Naive thymus-derived CD8-positive, alpha-beta T cell (primary cell): ENCODE data around the gene SMPX. TPM values are rescaled to one million over a fixed set of nuclear protein-coding genes. Genes with fewer than 3 reads are reported as not detected.
"Not testable (repeated sequence)": the region's sequence is repeated elsewhere in the genome, so short reads cannot be mapped to it uniquely, and the experiment has no call there.

Source experiments
- ATAC-seq, 2 donors: fragments of 150-1000 bp; cut with Tn5 transposase in 1 of 2; sonication (Bioruptor Pico), chemical (Tn5 transposase) in 1 of 2; 1 replicate in 1 of 2; 2 replicates in 1 of 2; pipeline ENCODE4 v1.10.0; 2021; ENCODE audit warnings: mild to moderate bottlenecking in 2 of 2, moderate library complexity in 2 of 2
- POLR2A ChIA-PET: fragments of 350-600 bp; sonication (Branson Sonifier 250); formaldehyde crosslinking; loops from one replicate; lab custom pipeline; 2021; ENCODE audit warnings: antibody characterized with exemption; lab: Charles Lee
- DNase-seq, 10 donors: peaks; one replicate each; pipeline versions ENCODE4 v3.0.0 to v3.0.0-alpha.2; 2020 to 2022
- H3K27ac Mint-ChIP-seq, 10 donors: one replicate each; pipeline ENCODE4 v1.8.0; 2020 to 2022; ENCODE audit warnings: mild to moderate bottlenecking in 10 of 10, mixed read lengths in 10 of 10, moderate library complexity in 4 of 10, inconsistent platforms in 1 of 10
- H3K27me3 Mint-ChIP-seq, 5 donors: one replicate each; pipeline ENCODE4 v1.8.0; 2021 to 2022; ENCODE audit warnings: mixed read lengths in 5 of 5
- H3K36me3 Mint-ChIP-seq, 3 donors: one replicate each; pipeline ENCODE4 v1.8.0; 2020 to 2022; ENCODE audit warnings: mixed read lengths in 3 of 3, mild to moderate bottlenecking in 2 of 3, inconsistent platforms in 1 of 3
- H3K4me1 Mint-ChIP-seq, 4 donors: one replicate each; pipeline ENCODE4 v1.8.0; 2021 to 2022; ENCODE audit warnings: mixed read lengths in 4 of 4
- H3K4me3 Mint-ChIP-seq, 10 donors: one replicate each; pipeline ENCODE4 v1.8.0; 2020 to 2022; ENCODE audit warnings: mild to moderate bottlenecking in 10 of 10, mixed read lengths in 10 of 10, moderate library complexity in 6 of 10, inconsistent platforms in 1 of 10
- H3K9me3 Mint-ChIP-seq, 9 donors: one replicate each; pipeline ENCODE4 v1.8.0; 2020 to 2022; ENCODE audit warnings: mixed read lengths in 9 of 9, mild to moderate bottlenecking in 3 of 9, inconsistent platforms in 1 of 9, moderate library complexity in 1 of 9
- polyA plus RNA-seq, 3 donors: library from polyadenylated mRNA; unstranded; fragments of 300-500 nt; fragmentation: Illumina TruSeq; gene quantifications; one replicate each; pipeline ENCODE4 v1.2.3, GENCODE V29; 2021
- total RNA-seq, 8 experiments: library from RNA in 2 of 8; stranded (reverse) in 2 of 8; gene quantifications; one replicate each; pipeline ENCODE4 v1.2.3 and lab custom pipeline; 2021 to 2026

SMPX gene
- total RNA-seq: not detected
- not detected for polyA plus RNA-seq
- total RNA-seq (lab: John Stamatoyannopoulos, UW): 0 reads per million in 6 experiments

DNA sequence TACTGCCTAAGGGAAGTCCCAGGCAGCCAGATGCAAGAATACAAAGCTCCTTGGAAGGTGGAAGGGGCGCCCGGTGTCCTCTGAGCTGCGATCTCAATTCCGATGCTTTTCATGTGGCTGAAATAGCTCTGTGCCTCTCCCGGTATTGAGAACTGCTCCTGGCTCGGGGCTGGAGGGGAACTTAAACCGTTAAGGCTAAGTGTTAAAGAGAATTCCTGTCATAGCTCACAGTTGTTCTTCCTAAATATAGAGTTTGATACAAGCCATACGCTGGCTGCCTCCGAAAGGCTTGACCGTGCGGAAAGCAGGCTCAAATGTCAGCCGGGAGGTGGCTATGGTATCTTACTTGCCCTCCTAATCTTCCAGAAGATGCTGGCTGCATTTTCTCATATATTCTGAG, at the start of gene SMPX:
Gene SMPX, minus strand, starts transcription at position 157 of the 400 bp plus-strand sequence. CDS start 3,826 bp downstream, outside the sequence.
- DNase-seq: no peak
- no peaks in the 10 kb centered on the region for H3K4me1 Mint-ChIP-seq
- no peak within 1 kb of the TSS for H3K27ac Mint-ChIP-seq
- no peak within 1 kb of the TSS for H3K4me3 Mint-ChIP-seq
- no peaks in the 10 kb centered on the region for H3K27me3 Mint-ChIP-seq
- no peaks in the 10 kb centered on the region for H3K9me3 Mint-ChIP-seq
- no peak for ATAC-seq
- POLR2A ChIA-PET: no interaction called here
- peaks cover 0 to 5% (median 0%) of the 10 kb centered on the region in 3 donors for H3K36me3 Mint-ChIP-seq

DNA sequence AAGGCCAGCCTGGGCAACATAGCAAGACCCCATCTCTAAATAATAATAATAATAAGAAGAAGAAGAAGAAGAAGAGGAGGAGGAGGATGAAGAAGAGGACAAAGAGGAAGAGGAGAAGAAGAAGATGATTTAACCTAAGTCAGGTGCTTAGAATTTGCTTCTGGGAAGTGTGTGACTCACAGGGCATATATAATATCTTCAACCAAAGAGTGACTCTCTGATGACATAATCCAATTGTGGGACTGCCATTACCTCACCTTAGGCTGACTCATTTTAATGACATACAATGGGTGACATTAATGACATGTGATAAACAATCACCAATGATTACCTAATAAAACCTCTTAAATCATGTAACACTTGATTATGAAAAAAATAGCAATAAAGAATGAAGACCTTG, 48.8 kb upstream of the SMPX start:
- H3K27me3 Mint-ChIP-seq: no peaks in the 10 kb centered on the region
- ATAC-seq: no peak
- no peaks in the 10 kb centered on the region for H3K36me3 Mint-ChIP-seq
- H3K27ac Mint-ChIP-seq: no peak overlapping the region
- H3K4me1 Mint-ChIP-seq: no peaks in the 10 kb centered on the region
- DNase-seq: no peak
- no peak overlapping the region for H3K4me3 Mint-ChIP-seq
- H3K9me3 Mint-ChIP-seq: no peaks in the 10 kb centered on the region
- POLR2A ChIA-PET: no interaction called here

DNA sequence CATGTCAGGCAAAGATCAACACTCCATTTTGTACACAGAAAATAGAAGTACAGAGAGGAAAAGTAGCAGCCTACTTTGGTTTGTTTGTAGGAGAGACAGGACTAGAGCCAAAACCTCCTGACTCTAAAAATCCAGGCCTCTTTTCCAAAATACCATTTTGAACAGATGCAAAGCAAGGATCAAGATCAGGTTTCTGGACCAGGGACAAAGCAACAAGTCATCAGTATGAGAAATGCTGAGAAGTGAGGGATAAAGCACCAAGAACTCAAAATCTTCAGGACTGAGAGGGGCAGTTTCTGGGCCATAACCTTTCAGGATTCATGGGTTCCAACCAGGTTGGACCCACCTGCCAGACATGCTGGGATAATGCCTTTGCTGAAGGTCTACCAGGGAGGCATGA, 44.9 kb upstream of the SMPX start:
- peaks cover 0 to 2% (median 0%) of the 10 kb centered on the region in 3 donors for H3K36me3 Mint-ChIP-seq
- no peaks in the 10 kb centered on the region for H3K4me1 Mint-ChIP-seq
- H3K9me3 Mint-ChIP-seq: no peaks in the 10 kb centered on the region
- H3K27me3 Mint-ChIP-seq: peaks cover 0 to 1% (median 0%) of the 10 kb centered on the region in 5 donors
- H3K4me3 Mint-ChIP-seq: no peak overlapping the region
- ATAC-seq (no peak), DNase-seq (no peak)
- POLR2A ChIA-PET: no interaction called here
- no peak overlapping the region for H3K27ac Mint-ChIP-seq

DNA sequence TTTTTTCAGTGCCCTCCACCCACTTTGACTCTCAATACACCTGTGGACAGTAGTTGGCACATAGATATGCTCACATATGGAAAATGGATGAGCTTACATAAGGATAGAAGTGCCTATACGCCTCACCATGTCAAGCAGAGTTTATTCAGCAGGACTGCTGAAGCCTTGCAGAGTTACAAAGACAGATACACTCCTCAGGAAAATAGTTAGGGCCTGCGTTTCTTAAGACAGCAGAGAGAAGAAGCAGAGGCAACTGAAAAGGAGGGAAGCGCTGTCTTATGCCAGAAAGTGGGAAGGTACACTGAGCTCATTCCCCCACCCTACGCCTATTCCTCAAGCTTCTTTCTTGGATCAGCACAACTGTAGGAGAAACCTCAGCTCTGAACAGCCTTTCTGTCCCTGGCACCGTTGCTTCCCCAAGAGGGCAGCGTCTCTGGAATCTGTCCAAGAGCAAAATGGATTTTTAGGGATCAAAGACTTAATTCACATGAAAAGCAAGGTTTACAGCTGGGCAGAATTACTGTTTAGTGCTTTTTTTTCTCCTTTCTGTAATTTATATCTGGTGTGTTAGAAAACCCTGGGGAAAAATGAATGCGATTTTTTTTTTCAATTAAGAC, 44.2 kb upstream of the SMPX start:
- POLR2A ChIA-PET: no interaction called here
- DNase-seq: no peak
- no peak for ATAC-seq

DNA sequence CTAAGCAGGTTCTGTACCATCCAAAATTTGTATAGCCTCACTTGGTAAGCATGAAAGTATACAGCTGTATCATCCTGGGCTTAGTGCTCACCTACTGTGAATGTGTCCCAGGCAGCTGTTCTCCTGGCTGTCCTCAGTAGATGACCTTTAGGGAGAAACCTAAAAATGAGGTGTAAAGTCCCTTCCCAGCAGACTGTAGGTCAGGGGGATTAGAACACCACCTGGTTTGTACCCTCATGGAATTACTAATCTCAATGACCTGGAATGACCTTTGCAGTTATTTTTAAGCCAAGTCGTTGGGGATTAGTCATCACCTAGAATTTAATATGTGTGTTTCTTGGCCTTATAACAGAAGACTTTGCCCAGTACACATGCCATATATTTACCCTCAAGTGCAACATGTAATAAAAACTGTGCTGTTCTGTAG, 42.4 kb upstream of the SMPX start:
- POLR2A ChIA-PET: no interaction called here
- H3K9me3 Mint-ChIP-seq: peaks cover 0 to 2% (median 0%) of the 10 kb centered on the region in 9 donors
- DNase-seq (no peak), ATAC-seq (no peak)
- H3K27ac Mint-ChIP-seq: no peak overlapping the region
- H3K4me1 Mint-ChIP-seq: no peaks in the 10 kb centered on the region
- peaks cover 0 to 1% (median 0%) of the 10 kb centered on the region in 5 donors for H3K27me3 Mint-ChIP-seq
- peaks cover 0 to 2% (median 0%) of the 10 kb centered on the region in 3 donors for H3K36me3 Mint-ChIP-seq
- no peak overlapping the region for H3K4me3 Mint-ChIP-seq

More for the DNA sequence above, 44.2 kb upstream of the SMPX start:
- H3K4me1 Mint-ChIP-seq: no peaks in the 10 kb centered on the region
- no peak overlapping the region for H3K4me3 Mint-ChIP-seq
- no peak overlapping the region for H3K27ac Mint-ChIP-seq
- H3K9me3 Mint-ChIP-seq: no peaks in the 10 kb centered on the region
- peaks cover 0 to 1% (median 0%) of the 10 kb centered on the region in 5 donors for H3K27me3 Mint-ChIP-seq
- peaks cover 0 to 2% (median 0%) of the 10 kb centered on the region in 3 donors for H3K36me3 Mint-ChIP-seq

DNA sequence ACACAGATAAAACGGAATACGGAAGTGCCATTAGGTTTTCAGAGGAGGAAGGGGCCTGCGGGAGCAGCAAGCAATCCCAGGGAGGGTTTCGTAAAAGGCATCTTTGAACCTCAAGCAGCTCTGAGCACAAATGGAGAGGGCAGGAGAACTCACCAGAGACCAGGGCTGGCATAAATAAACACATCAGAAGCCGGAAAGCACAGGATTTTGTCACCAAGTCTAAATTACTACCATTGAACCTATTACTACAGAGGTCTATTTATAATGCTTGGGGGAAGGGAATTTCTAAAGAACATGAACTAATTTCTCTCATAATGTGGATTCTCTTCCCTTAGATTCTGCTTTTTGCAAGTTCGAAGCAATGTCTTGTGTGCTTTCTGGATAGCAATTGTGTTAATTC, 41.9 kb upstream of the SMPX start:
- H3K9me3 Mint-ChIP-seq: peaks cover 0 to 4% (median 0%) of the 10 kb centered on the region in 9 donors
- POLR2A ChIA-PET: no interaction called here
- H3K4me1 Mint-ChIP-seq: no peaks in the 10 kb centered on the region
- no peak overlapping the region for H3K27ac Mint-ChIP-seq
- peaks cover 0 to 1% (median 0%) of the 10 kb centered on the region in 5 donors for H3K27me3 Mint-ChIP-seq
- H3K36me3 Mint-ChIP-seq: peaks cover 0 to 2% (median 0%) of the 10 kb centered on the region in 3 donors
- no peak overlapping the region for H3K4me3 Mint-ChIP-seq
- DNase-seq (no peak), ATAC-seq (no peak)

DNA sequence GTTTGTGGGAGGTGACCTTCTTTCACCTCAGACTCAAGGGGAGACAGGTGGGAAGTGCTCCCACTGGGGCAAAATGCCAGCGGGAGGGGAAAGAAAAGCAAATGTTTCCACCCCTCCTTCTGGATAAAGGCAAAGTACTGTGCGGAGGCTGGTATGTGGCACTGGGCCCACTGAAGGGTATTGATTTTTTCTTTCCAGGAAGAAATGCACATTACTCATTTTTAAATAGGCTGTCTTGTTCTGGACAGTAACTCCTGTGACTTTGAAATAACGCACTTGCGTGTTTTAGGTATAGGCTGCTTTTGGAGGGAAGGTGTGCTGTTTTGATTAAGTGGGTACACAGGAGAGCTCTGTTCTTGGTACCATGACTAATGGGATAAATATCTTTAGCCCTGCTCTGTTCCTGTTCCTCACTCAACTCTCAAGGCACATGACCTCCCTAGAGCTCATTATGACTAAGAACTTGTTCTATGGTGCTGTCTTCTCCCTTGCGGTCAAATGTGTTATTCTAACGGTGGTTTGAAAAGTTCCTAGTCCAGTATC, 40.8 kb upstream of the SMPX start:
- H3K4me3 Mint-ChIP-seq: no peak overlapping the region
- DNase-seq (no peak), ATAC-seq (no peak)
- peaks cover 0 to 1% (median 0%) of the 10 kb centered on the region in 5 donors for H3K27me3 Mint-ChIP-seq
- peaks cover 0 to 6% (median 0%) of the 10 kb centered on the region in 9 donors for H3K9me3 Mint-ChIP-seq
- H3K27ac Mint-ChIP-seq: no peak overlapping the region
- peaks cover 0 to 6% (median 2%) of the 10 kb centered on the region in 3 donors for H3K36me3 Mint-ChIP-seq
- no peaks in the 10 kb centered on the region for H3K4me1 Mint-ChIP-seq
- POLR2A ChIA-PET: no interaction called here

DNA sequence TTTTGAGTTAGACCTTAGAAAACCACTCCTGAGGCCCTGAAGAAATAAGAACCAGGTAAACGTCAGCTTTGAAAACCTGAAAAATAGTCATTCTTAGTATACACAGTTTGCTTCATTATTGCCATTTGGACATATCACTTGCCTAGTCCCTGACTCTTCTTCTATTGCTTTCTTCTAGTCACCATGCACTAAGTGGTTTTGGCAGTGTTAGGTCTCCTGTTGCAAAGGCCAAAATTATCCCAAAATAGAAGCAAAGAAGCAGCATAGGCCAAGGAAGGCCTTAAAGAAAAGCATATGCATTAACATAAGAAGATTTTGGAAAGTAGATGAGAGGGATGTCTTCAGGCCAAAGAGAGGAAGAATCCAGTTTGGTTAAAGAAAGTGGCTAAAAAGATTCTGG, 24.1 kb upstream of the SMPX start:
- Mint-ChIP-seq H3K27me3 (no peaks in the 10 kb centered on the region), H3K4me1 (peaks cover 0 to 5% (median under 1%) of the 10 kb centered on the region in 4 donors), H3K9me3 (no peaks in the 10 kb centered on the region), H3K27ac (no peak overlapping the region), H3K36me3 (no peaks in the 10 kb centered on the region), H3K4me3 (no peak overlapping the region)
- ATAC-seq (no peak), DNase-seq (no peak)
- POLR2A ChIA-PET: no interaction called here

DNA sequence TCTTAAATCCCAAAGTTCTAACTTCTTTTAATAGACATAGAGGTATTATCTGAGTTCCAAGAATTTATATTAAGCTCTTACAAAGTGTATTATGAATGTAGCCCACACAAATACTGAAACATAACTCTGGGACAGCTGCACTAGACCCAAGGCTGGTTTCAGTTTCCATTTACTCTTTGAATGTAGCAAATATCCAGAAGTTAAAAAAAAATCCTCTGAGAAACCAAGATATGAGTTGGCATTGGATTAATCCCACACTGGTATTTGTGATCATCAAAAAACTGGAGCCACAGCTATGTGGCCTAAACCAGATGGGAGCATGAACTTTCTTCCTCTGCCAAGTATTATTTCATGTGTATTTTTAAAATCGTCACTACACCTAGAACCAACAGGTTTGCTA, 23.6 kb upstream of the SMPX start:
- no peak for ATAC-seq
- POLR2A ChIA-PET: no interaction called here
- DNase-seq: no peak
- H3K27me3 Mint-ChIP-seq: no peaks in the 10 kb centered on the region
- H3K4me3 Mint-ChIP-seq: no peak overlapping the region
- H3K27ac Mint-ChIP-seq: no peak overlapping the region
- H3K4me1 Mint-ChIP-seq: peaks cover 0 to 5% (median under 1%) of the 10 kb centered on the region in 4 donors
- no peaks in the 10 kb centered on the region for H3K9me3 Mint-ChIP-seq
- H3K36me3 Mint-ChIP-seq: no peaks in the 10 kb centered on the region

DNA sequence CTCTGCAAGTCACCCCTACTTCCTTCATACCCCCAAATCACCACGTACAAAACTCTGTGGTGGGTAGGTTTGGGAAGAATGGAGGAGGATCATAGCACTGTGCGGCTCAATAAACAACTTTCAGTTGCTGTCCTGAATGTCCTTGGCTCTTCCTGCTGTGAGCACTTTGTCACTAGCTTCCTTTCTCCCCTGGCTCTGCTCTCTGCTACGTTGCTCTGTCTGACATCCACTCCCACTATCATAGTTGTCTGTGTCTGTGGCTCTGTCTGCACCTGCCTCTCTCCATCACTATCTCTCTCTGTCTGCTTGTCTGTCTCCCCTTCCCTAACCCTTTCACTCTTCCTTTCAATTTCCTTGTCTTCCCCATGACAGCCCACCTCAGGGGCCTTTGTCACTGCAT, 21.2 kb upstream of the SMPX start:
- no peaks in the 10 kb centered on the region for H3K36me3 Mint-ChIP-seq
- H3K27ac Mint-ChIP-seq: peak overlapping the region in 2 of 10 donors; percentile 48 to 64
- H3K4me3 Mint-ChIP-seq: no peak overlapping the region
- H3K9me3 Mint-ChIP-seq: peaks cover 0 to 4% (median 0%) of the 10 kb centered on the region in 9 donors
- no peak for ATAC-seq
- POLR2A ChIA-PET: no interaction called here
- no peaks in the 10 kb centered on the region for H3K27me3 Mint-ChIP-seq
- DNase-seq: no peak
- peaks cover 0 to 10% (median 2%) of the 10 kb centered on the region in 4 donors for H3K4me1 Mint-ChIP-seq

DNA sequence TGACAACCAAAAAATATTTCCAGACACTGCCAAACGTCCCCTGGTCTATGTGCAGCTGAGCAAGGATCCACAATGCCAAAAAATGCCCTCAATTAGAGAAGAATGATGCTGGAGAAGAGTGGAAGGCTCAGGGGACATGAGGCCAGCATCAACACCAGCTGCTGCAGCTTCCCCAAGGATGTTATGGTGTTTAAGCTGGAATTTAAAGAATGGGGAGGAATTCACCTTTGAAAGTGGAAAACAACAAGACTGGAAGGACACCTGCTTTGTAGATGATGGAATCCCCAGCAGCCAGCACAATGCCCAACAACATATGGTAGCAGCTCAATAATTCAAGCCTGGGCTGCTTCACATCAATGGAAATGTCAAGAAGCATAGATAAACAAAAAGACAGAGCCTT, 20.3 kb upstream of the SMPX start:
- no peak overlapping the region for H3K4me3 Mint-ChIP-seq
- H3K27me3 Mint-ChIP-seq: no peaks in the 10 kb centered on the region
- POLR2A ChIA-PET: no interaction called here
- ATAC-seq (no peak), DNase-seq (no peak)
- peaks cover 0 to 4% (median 0%) of the 10 kb centered on the region in 9 donors for H3K9me3 Mint-ChIP-seq
- peaks cover 4 to 15% (median 7%) of the 10 kb centered on the region in 4 donors for H3K4me1 Mint-ChIP-seq
- no peak overlapping the region for H3K27ac Mint-ChIP-seq
- no peaks in the 10 kb centered on the region for H3K36me3 Mint-ChIP-seq

DNA sequence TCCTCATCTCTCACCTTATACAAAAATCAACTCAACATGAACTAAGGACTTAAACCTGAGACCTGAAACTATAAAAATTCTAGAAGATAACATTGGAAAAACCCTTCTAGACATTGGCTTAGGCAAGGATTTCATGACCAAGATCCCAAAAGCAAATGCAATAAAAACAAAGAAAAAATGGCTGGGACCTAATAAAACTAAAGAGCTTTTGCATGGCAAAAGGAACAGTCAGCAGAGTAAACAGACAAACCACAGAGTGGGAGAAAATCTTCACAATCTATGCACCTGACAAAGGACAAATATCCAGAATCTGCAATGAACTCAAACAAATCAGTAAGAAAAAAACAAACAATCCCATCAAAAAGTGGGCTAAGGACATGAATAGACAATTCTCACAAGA, 17.2 kb upstream of the SMPX start:
- H3K4me3 Mint-ChIP-seq, ATAC-seq, POLR2A ChIA-PET, H3K27ac Mint-ChIP-seq, H3K9me3 Mint-ChIP-seq, H3K27me3 Mint-ChIP-seq, DNase-seq, H3K36me3 Mint-ChIP-seq: not testable (repeated sequence)
- peaks cover 15 to 36% (median 23%) of the 10 kb centered on the region in 4 donors for H3K4me1 Mint-ChIP-seq

DNA sequence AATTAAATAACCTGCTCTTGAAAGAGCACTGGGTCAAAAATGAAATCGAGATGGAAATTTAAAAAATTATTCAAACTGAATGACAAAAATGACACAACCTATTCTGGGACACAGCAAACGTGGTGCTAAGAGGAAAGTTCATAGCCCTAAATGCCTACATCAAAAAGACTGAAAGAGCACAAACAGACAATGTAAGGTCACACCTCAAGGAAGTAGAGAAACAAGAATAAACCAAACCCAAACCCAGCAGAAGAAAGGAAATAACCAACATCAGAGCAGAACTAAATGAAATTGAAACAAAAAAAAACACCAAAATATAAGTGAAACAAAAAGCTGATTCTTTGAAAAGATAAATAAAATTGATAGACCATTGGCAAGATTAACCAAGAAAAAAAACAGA, 15.1 kb upstream of the SMPX start:
- ATAC-seq, H3K36me3 Mint-ChIP-seq, H3K27me3 Mint-ChIP-seq, H3K9me3 Mint-ChIP-seq, POLR2A ChIA-PET: not testable (repeated sequence)
- Mint-ChIP-seq H3K4me1 (peaks cover 15 to 30% (median 23%) of the 10 kb centered on the region in 4 donors), H3K27ac (peak overlapping the region; percentile 4 to 93 (median 68)), H3K4me3 (peak overlapping the region; percentile 3 to 76 (median 54))
- peak in 2 of 10 donors; percentile 47 for DNase-seq
